ENCODE results near the gene ATP6V0A1.
"Not testable (repeated sequence)": the region's sequence is repeated elsewhere in the genome, so short reads cannot be mapped to it uniquely, and the experiment has no call there.

The ATP6V0A1 gene

GRCh38 chr17:42548993-42549755 lies 90.5 kb downstream of the ATP6V0A1 start:
- no peak overlapping the region for H3K27ac ChIP-seq
- TF ChIP-seq ZFX (IDR thresholded peaks at IDR 0.05; ENCODE audit: borderline replicate concordance) = no peak
- TF ChIP-seq, protein P1, sequence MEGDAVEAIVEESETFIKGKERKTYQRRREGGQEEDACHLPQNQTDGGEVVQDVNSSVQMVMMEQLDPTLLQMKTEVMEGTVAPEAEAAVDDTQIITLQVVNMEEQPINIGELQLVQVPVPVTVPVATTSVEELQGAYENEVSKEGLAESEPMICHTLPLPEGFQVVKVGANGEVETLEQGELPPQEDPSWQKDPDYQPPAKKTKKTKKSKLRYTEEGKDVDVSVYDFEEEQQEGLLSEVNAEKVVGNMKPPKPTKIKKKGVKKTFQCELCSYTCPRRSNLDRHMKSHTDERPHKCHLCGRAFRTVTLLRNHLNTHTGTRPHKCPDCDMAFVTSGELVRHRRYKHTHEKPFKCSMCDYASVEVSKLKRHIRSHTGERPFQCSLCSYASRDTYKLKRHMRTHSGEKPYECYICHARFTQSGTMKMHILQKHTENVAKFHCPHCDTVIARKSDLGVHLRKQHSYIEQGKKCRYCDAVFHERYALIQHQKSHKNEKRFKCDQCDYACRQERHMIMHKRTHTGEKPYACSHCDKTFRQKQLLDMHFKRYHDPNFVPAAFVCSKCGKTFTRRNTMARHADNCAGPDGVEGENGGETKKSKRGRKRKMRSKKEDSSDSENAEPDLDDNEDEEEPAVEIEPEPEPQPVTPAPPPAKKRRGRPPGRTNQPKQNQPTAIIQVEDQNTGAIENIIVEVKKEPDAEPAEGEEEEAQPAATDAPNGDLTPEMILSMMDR (IDR thresholded peaks at IDR 0.05) = no peak

GRCh38 chr17:42552736-42553135 lies 94.1 kb downstream of the ATP6V0A1 start, which contains the start of gene HSD17B1:
Gene HSD17B1 (plus strand): TSS chr17:42552923. CDS start chr17:42552934, 11 bp downstream.
- peak within 1 kb of the TSS; percentile 84 for H3K27ac ChIP-seq

- H3K27ac ChIP-seq = peak overlapping the region; percentile 84
- TF ChIP-seq ZFX (IDR thresholded peaks at IDR 0.05; ENCODE audit: borderline replicate concordance) = no peak
- TF ChIP-seq, protein P1 (IDR thresholded peaks at IDR 0.05) = no peak
These were observed 94.6 kb downstream of the ATP6V0A1 start for GRCh38 chr17:42553161-42553818.

DNA sequence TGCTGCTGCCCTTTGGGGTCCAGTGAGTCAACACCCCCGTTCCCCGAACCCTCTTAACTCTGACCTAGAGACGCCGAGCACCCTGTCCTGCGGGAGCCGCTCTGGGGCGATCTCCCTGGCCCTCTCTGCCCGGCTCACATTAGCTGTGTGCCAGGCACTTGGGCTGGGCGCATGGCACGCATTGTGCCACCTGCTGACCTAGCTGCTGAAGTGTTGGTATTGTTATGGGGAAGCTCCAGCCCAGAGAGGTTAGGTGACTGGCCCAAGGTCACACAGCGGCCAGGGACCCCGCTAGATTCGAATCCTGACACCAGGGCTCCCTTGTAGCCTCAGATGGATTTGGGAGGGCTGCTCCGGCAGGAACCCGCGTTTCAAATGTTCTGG lies 95.2 kb downstream of the ATP6V0A1 start:
- H3K27ac ChIP-seq = peak overlapping the region; percentile 84
- TF ChIP-seq ZFX (IDR thresholded peaks at IDR 0.05; ENCODE audit: borderline replicate concordance) = no peak
- TF ChIP-seq, protein P1 (IDR thresholded peaks at IDR 0.05) = peak; percentile 29; the same call in 1 of the 2 replicates

DNA sequence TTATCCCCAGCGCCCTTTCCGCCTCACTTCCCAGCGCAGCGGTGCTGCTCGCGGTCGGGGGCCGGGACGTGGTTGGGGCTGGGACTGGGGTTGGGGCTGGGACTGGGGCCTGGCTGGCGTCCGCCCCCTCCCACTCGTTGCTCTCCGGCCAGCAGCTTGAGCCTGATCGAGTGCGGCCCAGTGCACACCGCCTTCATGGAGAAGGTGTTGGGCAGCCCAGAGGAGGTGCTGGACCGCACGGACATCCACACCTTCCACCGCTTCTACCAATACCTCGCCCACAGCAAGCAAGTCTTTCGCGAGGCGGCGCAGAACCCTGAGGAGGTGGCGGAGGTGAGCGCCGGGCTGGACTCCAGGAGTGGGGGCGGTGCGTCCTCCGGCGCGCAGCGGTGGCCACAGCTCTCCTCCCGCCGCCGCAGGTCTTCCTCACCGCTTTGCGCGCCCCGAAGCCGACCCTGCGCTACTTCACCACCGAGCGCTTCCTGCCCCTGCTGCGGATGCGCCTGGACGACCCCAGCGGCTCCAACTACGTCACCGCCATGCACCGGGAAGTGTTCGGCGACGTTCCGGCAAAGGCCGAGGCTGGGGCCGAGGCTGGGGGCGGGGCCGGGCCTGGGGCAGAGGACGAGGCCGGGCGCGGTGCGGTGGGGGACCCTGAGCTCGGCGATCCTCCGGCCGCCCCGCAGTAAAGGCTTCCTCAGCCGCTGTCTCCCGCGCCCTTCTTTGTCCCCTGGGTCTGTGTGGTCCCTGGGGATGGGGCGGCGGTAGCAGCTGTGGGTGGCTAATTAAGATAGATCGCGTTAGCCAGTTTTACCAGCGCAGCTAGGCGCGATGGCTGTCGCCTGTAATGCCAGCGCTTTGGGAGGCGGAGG lies 95.8 kb downstream of the ATP6V0A1 start:
- TF ChIP-seq ZFX (IDR thresholded peaks at IDR 0.05; ENCODE audit: borderline replicate concordance) = no peak
- TF ChIP-seq, protein P1 (IDR thresholded peaks at IDR 0.05) = no peak; the same call in 1 of the 2 replicates
- H3K27ac ChIP-seq = peak overlapping the region; percentile 84

DNA sequence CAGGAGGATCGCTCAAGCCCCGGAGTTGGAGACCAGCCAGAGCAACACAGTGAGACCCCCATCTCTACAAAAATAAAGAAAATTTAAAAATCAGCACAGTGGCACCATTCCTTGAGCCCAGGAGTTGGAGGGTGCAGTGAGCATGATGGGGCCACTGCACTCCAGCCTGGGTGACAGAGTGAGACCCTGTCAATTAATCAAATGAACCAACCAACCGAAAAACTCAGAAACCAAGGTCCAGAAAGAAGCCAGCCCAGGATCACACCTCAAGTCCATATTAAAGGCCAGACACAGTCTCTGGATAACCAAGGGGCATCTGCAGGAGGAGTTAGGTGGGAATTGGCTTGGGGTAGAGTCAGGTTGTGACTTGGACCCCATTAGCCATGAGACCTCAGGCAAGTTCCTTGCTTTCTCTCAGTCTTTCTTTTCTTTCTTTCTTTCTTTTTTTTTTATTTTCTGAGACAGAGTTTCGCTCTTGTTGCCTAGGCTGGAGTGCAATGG lies 96.5 kb downstream of the ATP6V0A1 start:
- peak overlapping the region; percentile 84 for H3K27ac ChIP-seq

DNA sequence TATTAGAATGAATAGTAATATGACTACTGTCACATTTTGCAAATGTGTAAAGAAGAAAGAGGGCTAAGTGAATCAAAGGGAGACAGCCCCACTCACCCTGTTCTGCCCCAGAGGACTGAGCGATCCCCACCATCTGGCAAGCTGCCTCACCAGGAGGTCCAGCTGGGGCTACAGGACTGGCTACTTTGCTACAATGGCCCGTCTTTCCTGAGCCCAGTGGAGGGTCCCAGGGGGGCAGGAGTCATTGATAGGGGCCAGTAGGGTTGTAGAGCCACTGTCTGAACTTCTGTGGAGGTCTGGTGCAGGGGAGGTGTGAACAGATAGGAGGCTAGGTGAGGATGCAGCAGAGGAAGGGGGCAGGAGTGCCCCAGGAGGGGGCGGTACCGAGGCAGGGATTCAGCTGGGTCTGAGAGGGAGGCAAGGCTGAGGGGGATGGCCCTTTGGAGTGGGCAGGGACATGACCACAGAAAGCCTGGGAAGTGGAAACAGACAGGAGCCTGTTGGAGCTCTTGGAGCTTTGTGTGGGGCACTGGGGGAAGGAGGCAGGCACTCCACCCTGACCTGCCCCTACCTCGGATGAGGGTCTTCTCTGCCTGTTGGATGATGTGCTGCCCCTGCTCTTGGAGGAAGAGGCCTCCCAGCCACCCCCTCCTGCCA lies 97.4 kb downstream of the ATP6V0A1 start:
- H3K27ac ChIP-seq = not testable (repeated sequence)

More for the DNA sequence above, 96.5 kb downstream of the ATP6V0A1 start:
- TF ChIP-seq, protein P1 (IDR thresholded peaks at IDR 0.05) = no peak
- no peak for TF ChIP-seq ZFX (IDR thresholded peaks at IDR 0.05; ENCODE audit: borderline replicate concordance)

All from 22Rv1 (cell line).